ENCODE measurements around the gene SORL1-AS1.

The SORL1-AS1 gene

GRCh38 chr11:121426476-121427399 lies 26.0 kb downstream of the SORL1-AS1 start:
- no peaks in the 10 kb centered on the region for H3K4me1 ChIP-seq (ENCODE audit: control insufficient read depth, insufficient read depth, low read length, poor library complexity, severe bottlenecking)
- H3K9me3 ChIP-seq (ENCODE audit: control insufficient read depth, low read length) = no peaks in the 10 kb centered on the region
- no peaks in the 10 kb centered on the region for H3K36me3 ChIP-seq (ENCODE audit: control insufficient read depth, insufficient read depth, low read length)
- no peak overlapping the region for H3K27ac ChIP-seq (ENCODE audit: low read depth, low read length, severe bottlenecking)
- 27 to 31% methylated on average over 38 to 41 of the region's 48 CpGs for WGBS, 2 experiments (ENCODE audit: insufficient coverage in 2 of 2)
- peak overlapping the region; percentile 9 for H3K4me3 ChIP-seq (ENCODE audit: extremely low read depth, insufficient read depth, low read length, poor library complexity, severe bottlenecking)

- no peaks in the 10 kb centered on the region for H3K4me1 ChIP-seq (ENCODE audit: control insufficient read depth, insufficient read depth, low read length, poor library complexity, severe bottlenecking)
- H3K4me3 ChIP-seq (ENCODE audit: extremely low read depth, insufficient read depth, low read length, poor library complexity, severe bottlenecking) = no peak overlapping the region
- no peaks in the 10 kb centered on the region for H3K36me3 ChIP-seq (ENCODE audit: control insufficient read depth, insufficient read depth, low read length)
- WGBS, 2 experiments (ENCODE audit: insufficient coverage in 2 of 2) = 91 to 93% methylated on average over 4 to 5 of the region's 5 CpGs
- H3K9me3 ChIP-seq (ENCODE audit: control insufficient read depth, low read length) = no peaks in the 10 kb centered on the region
- H3K27ac ChIP-seq (ENCODE audit: low read depth, low read length, severe bottlenecking) = no peak overlapping the region
Observed at GRCh38 chr11:121425828-121426227, 26.9 kb downstream of the SORL1-AS1 start.

GRCh38 chr11:121422675-121423074 lies 30.1 kb downstream of the SORL1-AS1 start:
- Histone ChIP-seq H3K27ac (ENCODE audit: low read depth, low read length, severe bottlenecking) (no peak overlapping the region), H3K9me3 (ENCODE audit: control insufficient read depth, low read length) (no peaks in the 10 kb centered on the region), H3K4me1 (ENCODE audit: control insufficient read depth, insufficient read depth, low read length, poor library complexity, severe bottlenecking) (no peaks in the 10 kb centered on the region), H3K4me3 (ENCODE audit: extremely low read depth, insufficient read depth, low read length, poor library complexity, severe bottlenecking) (no peak overlapping the region), H3K36me3 (ENCODE audit: control insufficient read depth, insufficient read depth, low read length) (no peaks in the 10 kb centered on the region)
- WGBS, 2 experiments (ENCODE audit: insufficient coverage in 2 of 2) = 88 to 96% methylated on average over 3 of the region's 4 CpGs

GRCh38 chr11:121421149-121421901 lies 31.4 kb downstream of the SORL1-AS1 start:
- H3K4me3 ChIP-seq (ENCODE audit: extremely low read depth, insufficient read depth, low read length, poor library complexity, severe bottlenecking) = no peak overlapping the region
- WGBS, 2 experiments (ENCODE audit: insufficient coverage in 2 of 2) = 96 to 100% methylated on average over 2 to 3 of the region's 4 CpGs

GRCh38 chr11:121420398-121420797 lies 32.4 kb downstream of the SORL1-AS1 start:
- Histone ChIP-seq H3K4me1 (ENCODE audit: control insufficient read depth, insufficient read depth, low read length, poor library complexity, severe bottlenecking) (no peaks in the 10 kb centered on the region), H3K9me3 (ENCODE audit: control insufficient read depth, low read length) (no peaks in the 10 kb centered on the region), H3K36me3 (ENCODE audit: control insufficient read depth, insufficient read depth, low read length) (no peaks in the 10 kb centered on the region), H3K4me3 (ENCODE audit: extremely low read depth, insufficient read depth, low read length, poor library complexity, severe bottlenecking) (no peak overlapping the region), H3K27ac (ENCODE audit: low read depth, low read length, severe bottlenecking) (no peak overlapping the region)
- WGBS, 2 experiments (ENCODE audit: insufficient coverage in 2 of 2) = 50 to 95% methylated on average over 1 to 2 of the region's 2 CpGs

More at GRCh38 chr11:121421149-121421901, 31.4 kb downstream of the SORL1-AS1 start:
- no peaks in the 10 kb centered on the region for H3K36me3 ChIP-seq (ENCODE audit: control insufficient read depth, insufficient read depth, low read length)
- no peaks in the 10 kb centered on the region for H3K9me3 ChIP-seq (ENCODE audit: control insufficient read depth, low read length)
- no peaks in the 10 kb centered on the region for H3K4me1 ChIP-seq (ENCODE audit: control insufficient read depth, insufficient read depth, low read length, poor library complexity, severe bottlenecking)
- H3K27ac ChIP-seq (ENCODE audit: low read depth, low read length, severe bottlenecking) = no peak overlapping the region

- Histone ChIP-seq H3K9me3 (ENCODE audit: control insufficient read depth, low read length) (no peaks in the 10 kb centered on the region), H3K4me1 (ENCODE audit: control insufficient read depth, insufficient read depth, low read length, poor library complexity, severe bottlenecking) (no peaks in the 10 kb centered on the region), H3K36me3 (ENCODE audit: control insufficient read depth, insufficient read depth, low read length) (no peaks in the 10 kb centered on the region), H3K4me3 (ENCODE audit: extremely low read depth, insufficient read depth, low read length, poor library complexity, severe bottlenecking) (no peak overlapping the region), H3K27ac (ENCODE audit: low read depth, low read length, severe bottlenecking) (no peak overlapping the region)
- 87 to 100% methylated on average over 4 of the region's 4 CpGs for WGBS, 2 experiments (ENCODE audit: insufficient coverage in 2 of 2)
Observed at GRCh38 chr11:121419836-121420235, 32.9 kb downstream of the SORL1-AS1 start.

- 90 to 94% methylated on average over 4 to 7 of the region's 7 CpGs for WGBS, 2 experiments (ENCODE audit: insufficient coverage in 2 of 2)
- Histone ChIP-seq H3K27ac (ENCODE audit: low read depth, low read length, severe bottlenecking) (no peak overlapping the region), H3K4me3 (ENCODE audit: extremely low read depth, insufficient read depth, low read length, poor library complexity, severe bottlenecking) (no peak overlapping the region), H3K9me3 (ENCODE audit: control insufficient read depth, low read length) (no peaks in the 10 kb centered on the region), H3K4me1 (ENCODE audit: control insufficient read depth, insufficient read depth, low read length, poor library complexity, severe bottlenecking) (no peaks in the 10 kb centered on the region), H3K36me3 (ENCODE audit: control insufficient read depth, insufficient read depth, low read length) (no peaks in the 10 kb centered on the region)
Observed at GRCh38 chr11:121418625-121419114, 34.1 kb downstream of the SORL1-AS1 start.

GRCh38 chr11:121417607-121418006 lies 35.2 kb downstream of the SORL1-AS1 start:
- no peak overlapping the region for H3K4me3 ChIP-seq (ENCODE audit: extremely low read depth, insufficient read depth, low read length, poor library complexity, severe bottlenecking)
- WGBS, 2 experiments (ENCODE audit: insufficient coverage in 2 of 2) = 71% methylated on average over 1 of the region's 2 CpGs; no CpG with 5 or more reads in 1 of the 2 experiments
- no peaks in the 10 kb centered on the region for H3K36me3 ChIP-seq (ENCODE audit: control insufficient read depth, insufficient read depth, low read length)
- no peak overlapping the region for H3K27ac ChIP-seq (ENCODE audit: low read depth, low read length, severe bottlenecking)
- no peaks in the 10 kb centered on the region for H3K9me3 ChIP-seq (ENCODE audit: control insufficient read depth, low read length)
- no peaks in the 10 kb centered on the region for H3K4me1 ChIP-seq (ENCODE audit: control insufficient read depth, insufficient read depth, low read length, poor library complexity, severe bottlenecking)

- WGBS, 2 experiments (ENCODE audit: insufficient coverage in 2 of 2) = 92 to 94% methylated on average over 6 to 7 of the region's 7 CpGs
- no peak overlapping the region for H3K4me3 ChIP-seq (ENCODE audit: extremely low read depth, insufficient read depth, low read length, poor library complexity, severe bottlenecking)
- H3K4me1 ChIP-seq (ENCODE audit: control insufficient read depth, insufficient read depth, low read length, poor library complexity, severe bottlenecking) = no peaks in the 10 kb centered on the region
- no peaks in the 10 kb centered on the region for H3K36me3 ChIP-seq (ENCODE audit: control insufficient read depth, insufficient read depth, low read length)
- no peaks in the 10 kb centered on the region for H3K9me3 ChIP-seq (ENCODE audit: control insufficient read depth, low read length)
- no peak overlapping the region for H3K27ac ChIP-seq (ENCODE audit: low read depth, low read length, severe bottlenecking)
Observed at GRCh38 chr11:121417055-121417551, 35.7 kb downstream of the SORL1-AS1 start.

- Histone ChIP-seq H3K9me3 (ENCODE audit: control insufficient read depth, low read length) (no peaks in the 10 kb centered on the region), H3K4me1 (ENCODE audit: control insufficient read depth, insufficient read depth, low read length, poor library complexity, severe bottlenecking) (no peaks in the 10 kb centered on the region), H3K4me3 (ENCODE audit: extremely low read depth, insufficient read depth, low read length, poor library complexity, severe bottlenecking) (no peak overlapping the region), H3K27ac (ENCODE audit: low read depth, low read length, severe bottlenecking) (no peak overlapping the region), H3K36me3 (ENCODE audit: control insufficient read depth, insufficient read depth, low read length) (no peaks in the 10 kb centered on the region)
- WGBS, 2 experiments (ENCODE audit: insufficient coverage in 2 of 2) = 0% methylated on average over 1 of the region's 1 CpG
Observed at GRCh38 chr11:121415856-121416255, 36.9 kb downstream of the SORL1-AS1 start.

All from mesodermal cell (in vitro differentiated cells).